Heart left ventricle (tissue), 13 donors: ENCODE results near the gene ZNF536.

Source experiments
- POLR2A ChIP-seq, 2 donors: fragments of 450-650 bp; IDR thresholded peaks; one replicate each; pipeline ENCODE4 v1.6.1; 2017; ENCODE audit warnings: antibody characterized with exemption in 2 of 2, mild to moderate bottlenecking in 2 of 2, moderate library complexity in 2 of 2
- TF ChIP-seq, protein P1 (sequence below), 12 donors: fragments of 200-600 bp; sonication (generic) in 4 of 12; IDR thresholded peaks; one replicate each; pipeline versions ENCODE4 v1.5.0 to v1.8.0; 2018 to 2022; ENCODE audit warnings: antibody characterized with exemption in 12 of 12, mild to moderate bottlenecking in 5 of 12
- donor health status: ischemic (EF 13 %, LVEDD 7.1; RV severe dilation, severe dysfunction).
- donor health status: DM: no; HTN: yes; CAD: no.
- donor health status: DM: no; HTN: no; CAD: no.
- donor health status: ischemic (EF 25% LVEDD 6.9; RV normal size, moderate dysfunction).
- donor health status: ischemic (EF 25% LVEDD 5.7; RV mildly dilated, moderate dysfunction).
- donor health status: ischemic (EF 35%, LVEDD 5.7; RV mildly dilated, moderate dysfunction).
- donor health status: nonischemic (EF 11% LVEDD 7.7; RV severe dilation, severe dysfunction).
- donor health status: DM: yes; HTN: yes; CAD: no.
- donor health status: PGD.
- donor health status: ischemic (EF 29% LVEDD 5.4; RV normal size, mild dysfunction).
- donor health status: nonischemic (EF 23%, LVEDD 6.1; RV moderate dilation, normal function).

DNA sequence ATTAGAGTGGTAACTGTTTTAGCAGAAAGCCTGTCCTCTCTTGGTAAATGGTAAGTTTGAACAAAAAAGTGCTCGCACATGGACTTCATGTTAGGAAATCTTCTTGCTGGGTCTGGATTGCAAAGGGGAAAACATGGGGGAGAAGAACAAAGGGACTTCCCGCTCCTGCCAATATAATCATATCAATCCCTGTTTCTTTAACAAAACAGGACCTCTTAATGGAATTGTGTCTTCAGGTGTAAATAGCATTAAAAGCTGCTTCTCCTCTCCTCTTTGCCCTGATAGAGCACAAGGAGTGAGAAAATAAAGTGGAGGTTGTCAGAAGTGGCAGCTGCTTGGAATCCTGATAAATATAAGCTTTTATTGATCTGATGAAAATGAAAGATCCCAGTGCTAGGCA lies 20.4 kb upstream of the ZNF536 start:
- TF ChIP-seq, protein P1, sequence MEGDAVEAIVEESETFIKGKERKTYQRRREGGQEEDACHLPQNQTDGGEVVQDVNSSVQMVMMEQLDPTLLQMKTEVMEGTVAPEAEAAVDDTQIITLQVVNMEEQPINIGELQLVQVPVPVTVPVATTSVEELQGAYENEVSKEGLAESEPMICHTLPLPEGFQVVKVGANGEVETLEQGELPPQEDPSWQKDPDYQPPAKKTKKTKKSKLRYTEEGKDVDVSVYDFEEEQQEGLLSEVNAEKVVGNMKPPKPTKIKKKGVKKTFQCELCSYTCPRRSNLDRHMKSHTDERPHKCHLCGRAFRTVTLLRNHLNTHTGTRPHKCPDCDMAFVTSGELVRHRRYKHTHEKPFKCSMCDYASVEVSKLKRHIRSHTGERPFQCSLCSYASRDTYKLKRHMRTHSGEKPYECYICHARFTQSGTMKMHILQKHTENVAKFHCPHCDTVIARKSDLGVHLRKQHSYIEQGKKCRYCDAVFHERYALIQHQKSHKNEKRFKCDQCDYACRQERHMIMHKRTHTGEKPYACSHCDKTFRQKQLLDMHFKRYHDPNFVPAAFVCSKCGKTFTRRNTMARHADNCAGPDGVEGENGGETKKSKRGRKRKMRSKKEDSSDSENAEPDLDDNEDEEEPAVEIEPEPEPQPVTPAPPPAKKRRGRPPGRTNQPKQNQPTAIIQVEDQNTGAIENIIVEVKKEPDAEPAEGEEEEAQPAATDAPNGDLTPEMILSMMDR (IDR thresholded peaks at IDR 0.05): no peak
- no peak for TF ChIP-seq POLR2A (IDR thresholded peaks at IDR 0.05)
